Osteoblast (primary cell): ENCODE data around the gene JADE2. TPM values are rescaled to one million over a fixed set of nuclear protein-coding genes. Genes with fewer than 3 reads are reported as not detected.

Experiments
- DNase-seq: peaks from one replicate; pipeline ENCODE4 v3.0.0; 2011; ENCODE audit warnings: low spot score, mixed read lengths; ENCODE audit not compliant: insufficient read length; ENCODE audit errors: missing footprints
- H2AFZ ChIP-seq: 2 replicates; pipeline ENCODE4 v1.6.0; 2011; ENCODE audit warnings: mild to moderate bottlenecking, low read length
- H3K27ac ChIP-seq: 2 replicates; pipeline ENCODE4 v1.5.1; 2011; ENCODE audit warnings: mild to moderate bottlenecking, low read depth, low read length, moderate library complexity
- H3K27me3 ChIP-seq: 2 replicates; pipeline ENCODE4 v1.6.0; 2012; ENCODE audit warnings: mild to moderate bottlenecking, control low read depth, inconsistent platforms, low read length, moderate library complexity; ENCODE audit not compliant: insufficient read depth
- H3K36me3 ChIP-seq: 2 replicates; pipeline ENCODE4 v1.5.1; 2011; ENCODE audit warnings: mild to moderate bottlenecking, low read length, control low read depth, moderate library complexity; ENCODE audit not compliant: insufficient read depth
- H3K4me1 ChIP-seq: 2 replicates; pipeline ENCODE4 v1.5.1; 2011; ENCODE audit warnings: mild to moderate bottlenecking, low read length, control low read depth, moderate library complexity; ENCODE audit not compliant: insufficient read depth
- H3K4me2 ChIP-seq: 2 replicates; pipeline ENCODE4 v1.6.0; 2011; ENCODE audit warnings: mild to moderate bottlenecking, low read length; ENCODE audit not compliant: insufficient read depth
- H3K4me3 ChIP-seq: fragments of 200-600 bp; sonication (generic); 3 replicates; pipeline ENCODE4 v1.5.1; 2012; ENCODE audit warnings: mild to moderate bottlenecking, low read length, inconsistent platforms; ENCODE audit not compliant: insufficient read depth
- H3K79me2 ChIP-seq: 2 replicates; pipeline ENCODE4 v1.6.0; 2012; ENCODE audit warnings: mild to moderate bottlenecking, low read length, control low read depth, inconsistent platforms; ENCODE audit not compliant: insufficient read depth
- H3K9me3 ChIP-seq: 2 replicates; pipeline ENCODE4 v1.5.1; 2011; ENCODE audit warnings: low read depth, low read length, control low read depth
- H4K20me1 ChIP-seq: 2 replicates; pipeline ENCODE4 v1.6.0; 2012; ENCODE audit warnings: mild to moderate bottlenecking, low read length, control low read depth; ENCODE audit not compliant: insufficient read depth
- total RNA-seq: library from RNA; depleted of rRNA; stranded (reverse); fragments of >200 nt; gene quantifications from 2 replicates; pipeline ENCODE4 v1.2.3, GENCODE V29; 2012
- TF ChIP-seq, protein P1 (sequence below): IDR thresholded peaks from 2 replicates; pipeline ENCODE4 v1.5.1; 2011; ENCODE audit warnings: mild to moderate bottlenecking, low read depth, low read length, moderate library complexity; ENCODE audit errors: extremely low read depth

The JADE2 gene
- total RNA-seq, 1 donor, result 26.8 TPM

GRCh38 chr5:134527156-134527960, 1.9 kb downstream of the JADE2 start:
- Histone ChIP-seq H3K4me2 (peak overlapping the region; percentile 84), H2AFZ (peak overlapping the region; percentile 85), H3K79me2 (peaks cover 52% of the 10 kb centered on the region), H3K4me1 (peaks cover 22% of the 10 kb centered on the region), H3K27me3 (peaks cover 5% of the 10 kb centered on the region), H3K9me3 (no peaks in the 10 kb centered on the region), H4K20me1 (peaks cover 33% of the 10 kb centered on the region), H3K27ac (peak overlapping the region; percentile 74), H3K4me3 (peak overlapping the region; percentile 90), H3K36me3 (no peaks in the 10 kb centered on the region)
- peak; percentile 99 for DNase-seq
- TF ChIP-seq, protein P1, sequence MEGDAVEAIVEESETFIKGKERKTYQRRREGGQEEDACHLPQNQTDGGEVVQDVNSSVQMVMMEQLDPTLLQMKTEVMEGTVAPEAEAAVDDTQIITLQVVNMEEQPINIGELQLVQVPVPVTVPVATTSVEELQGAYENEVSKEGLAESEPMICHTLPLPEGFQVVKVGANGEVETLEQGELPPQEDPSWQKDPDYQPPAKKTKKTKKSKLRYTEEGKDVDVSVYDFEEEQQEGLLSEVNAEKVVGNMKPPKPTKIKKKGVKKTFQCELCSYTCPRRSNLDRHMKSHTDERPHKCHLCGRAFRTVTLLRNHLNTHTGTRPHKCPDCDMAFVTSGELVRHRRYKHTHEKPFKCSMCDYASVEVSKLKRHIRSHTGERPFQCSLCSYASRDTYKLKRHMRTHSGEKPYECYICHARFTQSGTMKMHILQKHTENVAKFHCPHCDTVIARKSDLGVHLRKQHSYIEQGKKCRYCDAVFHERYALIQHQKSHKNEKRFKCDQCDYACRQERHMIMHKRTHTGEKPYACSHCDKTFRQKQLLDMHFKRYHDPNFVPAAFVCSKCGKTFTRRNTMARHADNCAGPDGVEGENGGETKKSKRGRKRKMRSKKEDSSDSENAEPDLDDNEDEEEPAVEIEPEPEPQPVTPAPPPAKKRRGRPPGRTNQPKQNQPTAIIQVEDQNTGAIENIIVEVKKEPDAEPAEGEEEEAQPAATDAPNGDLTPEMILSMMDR, result peak; percentile 56

- Histone ChIP-seq H4K20me1 (peaks cover 39% of the 10 kb centered on the region), H3K9me3 (no peaks in the 10 kb centered on the region), H2AFZ (peak overlapping the region; percentile 85), H3K27me3 (no peaks in the 10 kb centered on the region), H3K4me2 (peak overlapping the region; percentile 84), H3K36me3 (no peaks in the 10 kb centered on the region), H3K79me2 (peaks cover 58% of the 10 kb centered on the region), H3K4me1 (peaks cover 28% of the 10 kb centered on the region), H3K27ac (peak overlapping the region; percentile 58), H3K4me3 (peak overlapping the region; percentile 90)
- TF ChIP-seq, protein P1, result no peak
- DNase-seq, result no peak
These were observed 2.5 kb downstream of the JADE2 start for GRCh38 chr5:134527961-134528424.

GRCh38 chr5:134528556-134528955, 3.1 kb downstream of the JADE2 start:
- Histone ChIP-seq H3K27ac (no peak overlapping the region), H3K4me3 (no peak overlapping the region), H3K27me3 (no peaks in the 10 kb centered on the region), H2AFZ (no peak overlapping the region), H4K20me1 (peaks cover 41% of the 10 kb centered on the region), H3K4me1 (peaks cover 33% of the 10 kb centered on the region), H3K36me3 (no peaks in the 10 kb centered on the region), H3K4me2 (peak overlapping the region; percentile 84), H3K9me3 (no peaks in the 10 kb centered on the region), H3K79me2 (peaks cover 62% of the 10 kb centered on the region)
- TF ChIP-seq, protein P1, result no peak
- no peak for DNase-seq

DNA sequence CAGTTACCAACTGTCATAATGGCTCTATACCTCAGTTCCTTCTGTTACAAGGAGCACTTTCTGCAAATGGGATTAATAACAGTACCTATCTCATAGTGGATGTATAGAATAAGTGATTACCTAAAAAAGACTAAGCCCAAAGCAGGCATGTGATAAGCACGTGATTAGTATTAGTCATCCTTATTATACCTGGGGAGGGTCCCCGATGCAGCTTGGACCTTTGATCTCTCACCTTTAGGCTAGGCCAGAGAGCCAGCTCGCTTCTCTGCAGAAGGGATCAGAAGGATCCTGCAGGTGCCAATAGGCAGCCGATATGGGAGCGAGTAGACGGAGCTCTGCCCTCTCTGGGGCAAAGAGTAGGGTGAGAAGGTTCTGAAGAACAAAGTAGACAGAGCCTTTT, 4.0 kb downstream of the JADE2 start:
- no peaks in the 10 kb centered on the region for H3K36me3 ChIP-seq
- no peaks in the 10 kb centered on the region for H3K9me3 ChIP-seq
- H3K79me2 ChIP-seq, result peaks cover 71% of the 10 kb centered on the region
- DNase-seq, result no peak
- peaks cover 31% of the 10 kb centered on the region for H3K4me1 ChIP-seq
- H4K20me1 ChIP-seq, result peaks cover 50% of the 10 kb centered on the region
- no peaks in the 10 kb centered on the region for H3K27me3 ChIP-seq
- TF ChIP-seq, protein P1, result no peak
- no peak overlapping the region for H2AFZ ChIP-seq
- H3K27ac ChIP-seq, result no peak overlapping the region
- H3K4me2 ChIP-seq, result no peak overlapping the region
- H3K4me3 ChIP-seq, result no peak overlapping the region
